ENCODE data around the gene SLC16A8.
"Not testable (repeated sequence)": the region's sequence is repeated elsewhere in the genome, so short reads cannot be mapped to it uniquely, and the experiment has no call there.

Gene SLC16A8

DNA sequence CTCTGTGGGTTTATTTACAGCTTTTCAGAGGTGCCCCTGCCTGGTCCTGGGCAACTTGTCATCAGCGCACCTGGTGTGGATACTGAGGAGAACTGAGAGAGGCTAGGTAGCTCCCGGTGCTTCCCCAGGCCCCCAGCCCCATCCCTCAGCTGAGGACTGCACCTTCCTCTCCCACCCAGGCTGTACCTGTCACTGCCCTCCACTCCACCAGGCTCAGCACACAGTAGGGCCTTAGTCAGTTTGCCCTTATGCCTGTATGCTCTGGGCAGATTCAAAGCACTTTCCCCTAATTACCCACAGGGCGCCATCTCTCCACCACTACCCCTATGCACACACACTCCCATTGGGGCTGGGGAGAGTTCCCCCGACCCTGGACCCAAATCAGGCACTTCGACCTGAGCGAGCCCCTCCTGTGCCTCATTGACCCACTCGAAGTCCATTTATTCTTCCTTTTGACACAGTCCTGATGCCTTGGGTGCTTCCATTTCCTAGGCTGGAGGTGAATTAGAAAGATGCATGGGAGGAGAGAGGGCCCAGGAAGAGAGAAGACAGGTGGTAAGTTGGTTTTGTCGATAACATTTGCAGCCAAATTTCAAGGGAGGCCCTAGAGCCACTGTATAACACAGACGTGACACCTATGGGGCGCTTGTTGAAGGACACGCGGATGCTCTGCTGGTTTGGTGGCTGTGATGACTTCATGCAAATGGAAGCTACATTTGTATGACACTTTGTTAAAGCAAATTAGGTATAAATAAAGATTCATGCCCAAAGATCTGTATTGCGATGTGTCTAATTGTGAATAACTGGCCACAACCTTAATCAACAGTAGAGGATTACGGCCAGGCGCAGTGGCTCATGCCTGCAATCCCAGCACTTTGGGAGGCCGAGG is 40.6 kb downstream of the SLC16A8 start:
- no peak for DNase-seq (ENCODE audit: low spot score)

DNA sequence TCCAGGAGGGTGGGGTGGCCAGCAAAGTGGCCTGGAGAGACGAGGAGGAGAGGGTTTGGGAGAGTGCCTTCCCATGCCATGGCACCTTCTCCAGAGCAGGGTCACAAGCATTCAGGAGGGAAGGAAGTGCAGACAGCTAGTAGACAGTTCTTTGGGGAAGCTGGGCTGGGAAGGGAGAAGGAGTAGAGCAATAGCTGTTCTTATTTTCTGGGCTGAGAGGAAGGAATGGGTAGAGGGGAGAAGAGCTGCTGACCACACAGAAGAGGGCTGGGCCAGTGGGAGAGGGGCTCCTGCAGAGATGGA is 41.5 kb downstream of the SLC16A8 start:
- DNase-seq (ENCODE audit: low spot score): no peak

GRCh38 chr22:38041760-38042487 is 42.1 kb downstream of the SLC16A8 start:
- DNase-seq (ENCODE audit: low spot score): no peak

DNA sequence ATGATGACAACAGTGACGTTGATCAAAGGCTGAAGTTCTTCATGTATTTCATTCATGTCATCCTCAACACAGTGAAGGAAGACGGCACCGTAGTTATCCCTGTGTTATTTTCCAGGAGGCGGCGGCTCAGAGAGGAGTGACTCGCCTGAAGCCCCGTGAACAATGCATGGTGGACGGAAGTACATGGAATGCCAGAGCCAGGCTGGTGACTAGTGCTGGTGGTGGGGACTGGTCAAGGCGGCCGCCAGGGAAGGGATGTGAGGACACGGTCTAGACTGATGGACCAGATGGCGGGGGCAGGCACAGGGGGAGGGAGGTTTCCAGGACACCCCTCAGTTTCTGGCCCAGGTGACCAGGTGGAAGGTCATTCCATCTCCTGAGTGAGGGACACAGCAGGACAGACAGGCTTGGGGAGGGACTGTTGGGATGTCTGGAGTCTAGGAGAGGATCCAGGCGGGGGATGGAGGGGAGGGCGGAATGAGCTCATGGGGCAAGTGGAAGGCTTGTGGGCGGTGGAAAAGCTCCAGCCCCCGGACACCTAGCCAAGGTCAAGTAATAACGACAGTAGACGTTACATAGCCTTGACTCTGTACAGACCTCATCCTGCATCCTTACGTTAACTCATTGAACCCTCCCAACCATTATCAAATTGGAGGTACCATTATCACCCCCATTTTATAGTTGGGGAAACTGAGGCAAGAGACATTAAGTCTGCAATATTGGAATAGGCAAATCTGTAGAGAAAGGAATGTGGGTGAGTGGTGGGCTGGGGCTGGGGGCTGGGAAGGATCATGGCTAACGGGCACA is 42.8 kb downstream of the SLC16A8 start:
- DNase-seq (ENCODE audit: low spot score): peak; percentile 58

GRCh38 chr22:38038890-38039812 is 44.8 kb downstream of the SLC16A8 start:
- no peak for DNase-seq (ENCODE audit: low spot score)

GRCh38 chr22:38038426-38038825 is 45.6 kb downstream of the SLC16A8 start:
- no peak for DNase-seq (ENCODE audit: low spot score)

DNA sequence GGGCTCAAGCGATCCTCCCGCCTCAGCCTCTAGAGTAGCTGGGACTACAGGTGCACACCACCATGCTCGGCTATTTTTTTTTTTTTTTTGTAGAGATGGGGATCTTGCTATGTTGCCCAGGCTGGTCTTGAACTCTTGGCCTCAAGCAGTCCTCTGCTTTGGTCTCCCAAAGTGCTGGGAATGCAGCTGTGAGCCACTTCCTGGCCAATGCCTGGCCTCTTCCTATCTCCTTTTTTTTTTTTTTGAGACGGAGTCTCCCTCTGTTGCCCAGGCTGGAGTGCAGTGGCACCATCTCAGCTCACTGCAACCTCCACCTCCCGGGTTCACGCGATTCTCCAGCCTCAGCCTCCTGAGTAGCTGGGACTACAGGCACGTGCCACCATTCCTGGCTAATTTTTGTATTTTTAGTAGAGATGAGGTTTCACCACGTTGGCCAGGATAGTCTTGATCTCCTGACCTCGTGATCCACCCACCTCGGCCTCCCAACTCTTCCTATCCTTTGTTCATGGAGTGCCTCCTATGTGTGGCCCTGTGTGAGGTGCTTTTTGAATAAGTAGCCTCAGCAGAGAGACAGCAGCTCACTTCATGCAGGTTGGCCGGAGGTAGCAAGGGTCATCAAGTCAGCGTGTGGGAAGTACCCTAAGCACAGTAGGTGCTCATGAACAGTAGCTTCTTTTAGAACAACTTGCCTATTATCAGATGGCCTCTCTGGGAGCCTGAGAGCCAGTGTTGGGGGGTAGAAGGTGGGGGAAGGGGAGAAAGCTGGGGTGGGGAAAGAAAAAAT is 46.4 kb downstream of the SLC16A8 start:
- not testable (repeated sequence) for DNase-seq (ENCODE audit: low spot score)

DNA sequence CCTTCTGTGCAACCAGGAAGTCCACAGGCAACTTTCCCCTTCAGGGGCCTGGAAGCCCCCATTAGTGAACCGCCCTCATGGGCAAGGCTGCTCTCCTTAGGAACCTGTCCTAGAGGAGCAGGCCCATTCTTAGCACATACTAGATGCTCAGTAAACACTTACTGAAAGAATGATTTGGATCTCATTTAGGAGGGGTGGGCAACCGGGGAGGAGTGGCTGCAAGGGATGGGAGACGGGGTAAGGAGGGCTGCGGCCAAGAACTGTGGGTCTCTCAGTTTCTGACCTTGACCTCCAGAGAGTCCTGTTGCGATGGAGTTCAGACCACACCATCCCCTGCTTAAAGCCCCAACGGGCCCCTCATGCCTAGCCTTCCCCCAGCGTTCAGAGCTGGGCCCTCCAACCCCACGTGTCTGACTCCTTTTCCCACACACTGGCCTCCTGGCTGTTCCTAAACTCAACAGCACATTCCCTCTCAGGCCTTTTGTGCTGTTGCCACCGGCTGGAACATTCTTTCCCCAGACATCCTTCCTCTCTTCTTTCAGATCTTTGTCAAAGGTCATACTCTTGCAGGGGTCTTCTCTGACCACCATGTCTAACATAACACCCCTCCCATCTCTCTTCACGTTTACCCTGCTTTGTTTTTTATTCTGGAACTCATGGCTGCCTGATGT is 47.5 kb downstream of the SLC16A8 start:
- DNase-seq (ENCODE audit: low spot score): no peak

DNA sequence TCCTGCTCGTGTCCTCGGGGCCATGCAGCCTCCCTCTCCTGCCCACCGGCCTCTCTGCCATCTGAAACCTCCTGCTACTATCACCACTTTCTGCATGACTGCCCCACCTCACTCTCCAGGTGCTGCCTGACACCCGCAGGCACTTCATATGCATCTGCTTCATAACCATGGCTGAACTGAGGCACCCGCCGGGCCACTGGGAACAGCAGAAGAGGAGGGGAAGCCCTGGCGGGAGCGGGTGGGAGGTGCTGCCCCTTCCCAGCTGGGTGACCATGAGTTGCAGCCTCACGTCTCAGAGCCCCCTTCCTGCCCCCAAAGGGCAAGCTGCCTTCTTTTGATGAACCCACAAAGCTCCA is 48.5 kb downstream of the SLC16A8 start:
- no peak for DNase-seq (ENCODE audit: low spot score)

GRCh38 chr22:38034884-38035529 is 49.0 kb downstream of the SLC16A8 start:
- DNase-seq (ENCODE audit: low spot score): no peak

DNA sequence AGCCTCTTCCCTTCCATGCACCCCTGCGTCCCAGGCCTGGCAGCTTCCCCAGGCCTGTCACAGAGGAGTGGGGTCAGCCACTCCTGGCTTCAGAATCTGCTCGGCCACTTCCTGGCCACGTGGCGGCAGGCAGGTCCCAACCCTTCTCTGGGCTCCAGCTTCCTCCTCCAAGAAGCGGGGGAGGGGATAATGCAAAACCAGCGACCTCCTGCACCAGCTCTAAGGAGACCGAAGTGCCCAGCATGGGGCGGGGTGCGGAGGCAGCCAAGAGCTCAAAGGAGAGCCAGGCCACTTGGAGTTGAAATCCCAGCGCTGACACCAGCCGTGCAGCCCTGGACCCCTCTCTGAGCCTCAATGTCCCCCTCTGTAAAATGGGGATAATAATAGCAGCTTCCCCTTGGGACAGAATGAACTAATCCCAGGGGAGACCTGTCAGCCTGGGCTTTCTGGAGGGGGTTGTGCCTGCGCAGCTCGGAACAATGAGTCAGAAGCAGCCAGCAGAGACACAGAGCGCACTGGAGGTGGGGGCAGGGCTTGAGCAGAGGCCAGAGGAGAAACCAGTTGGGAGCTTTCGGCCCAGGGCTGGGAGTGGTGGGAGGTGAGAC is 49.6 kb downstream of the SLC16A8 start:
- DNase-seq (ENCODE audit: low spot score): peak; percentile 83

DNA sequence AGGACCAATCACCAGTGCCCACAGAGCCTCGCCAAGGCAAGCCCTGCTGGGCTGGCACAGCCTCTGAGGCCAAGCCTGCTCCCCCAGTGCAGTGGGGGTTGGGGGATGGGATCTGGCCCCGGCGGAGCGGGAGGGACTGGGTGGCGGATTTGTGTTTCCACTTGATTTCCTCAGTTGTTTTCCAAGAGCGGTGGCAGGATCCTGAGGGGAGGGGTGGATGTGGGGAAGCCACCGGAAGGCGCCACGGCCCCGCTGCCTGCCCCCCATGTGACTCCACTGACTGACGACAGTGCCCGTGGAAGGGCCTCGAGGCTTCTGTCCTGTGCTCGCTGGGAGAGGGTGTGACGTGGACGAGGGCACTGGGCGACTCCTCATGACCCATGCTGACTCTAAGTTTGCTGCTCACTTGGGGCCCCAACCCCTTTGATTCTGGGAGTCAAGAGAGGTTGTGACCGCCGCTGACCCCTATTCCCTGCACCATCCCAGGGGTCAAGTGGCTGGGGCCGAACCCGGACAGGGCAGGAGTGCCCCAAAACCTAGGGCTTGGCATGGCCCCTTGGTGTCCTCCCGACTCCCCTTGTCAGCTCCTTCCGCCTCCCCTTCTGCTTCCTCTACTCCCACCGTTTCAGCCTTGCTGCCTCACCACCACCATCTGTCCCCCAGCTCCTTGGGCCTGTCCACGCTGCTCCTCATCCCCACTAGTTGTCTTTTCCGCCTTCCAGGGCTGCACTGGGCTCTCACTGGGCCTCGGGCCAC is 50.3 kb downstream of the SLC16A8 start:
- DNase-seq (ENCODE audit: low spot score): no peak

DNA sequence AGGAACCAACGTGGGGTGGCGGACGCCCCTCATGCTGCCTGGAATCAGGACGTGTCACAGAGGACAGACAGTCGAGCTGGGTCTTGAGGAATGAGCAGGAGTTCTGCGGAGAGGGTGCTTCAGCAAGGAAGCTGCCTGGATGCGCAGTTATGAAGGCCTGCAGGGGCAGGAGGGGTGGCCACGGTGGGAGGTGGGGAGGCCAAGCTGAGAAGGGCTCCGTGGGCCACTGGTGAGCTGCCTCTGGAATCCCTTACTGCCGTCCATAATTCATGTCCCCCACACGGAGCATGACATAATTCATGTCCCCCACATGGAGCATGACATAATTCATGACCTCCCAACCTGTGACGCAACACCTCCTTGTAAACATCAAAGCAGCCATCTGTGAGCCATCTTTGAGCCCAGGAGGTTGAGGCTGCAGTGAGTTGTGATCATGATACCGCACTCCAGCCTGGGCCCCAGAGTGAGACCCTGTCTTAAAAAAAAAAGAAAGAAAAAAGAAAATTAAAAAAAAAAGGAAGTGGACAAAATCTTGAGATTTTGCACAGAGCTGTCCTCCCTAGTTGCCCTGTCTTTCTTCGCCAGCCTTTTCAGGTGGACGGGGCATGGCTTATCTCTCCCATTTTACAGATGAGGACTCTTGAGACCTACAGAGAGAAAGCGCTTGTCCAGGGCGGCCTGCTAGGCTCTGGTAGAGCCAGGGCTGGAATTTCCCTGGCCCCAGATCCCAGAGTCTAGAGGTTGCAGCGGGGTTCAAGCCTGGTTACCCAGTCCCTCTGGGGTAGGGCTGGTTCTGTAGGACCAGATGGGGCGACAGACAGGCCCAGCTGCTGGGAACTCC is 51.1 kb downstream of the SLC16A8 start:
- no peak for DNase-seq (ENCODE audit: low spot score)

DNA sequence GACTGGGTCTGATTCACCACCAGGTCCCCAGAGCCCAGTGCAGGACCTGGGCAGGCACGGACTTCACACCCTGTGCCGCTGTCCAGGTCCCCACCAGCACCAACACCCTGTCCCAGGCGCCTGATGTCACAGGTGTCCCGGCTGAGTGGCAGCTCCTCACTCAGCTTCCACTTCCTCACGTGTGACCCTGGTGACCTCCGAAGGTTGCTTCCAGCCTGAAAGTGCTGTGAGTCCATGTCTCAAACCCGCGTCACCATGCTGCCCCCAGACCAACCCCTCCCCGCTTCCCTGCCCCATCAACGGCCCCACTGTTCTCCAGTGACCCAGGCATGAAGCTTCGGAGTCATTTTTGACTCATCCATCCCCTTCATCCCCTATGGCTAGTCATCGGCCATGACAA is 52.5 kb downstream of the SLC16A8 start:
- DNase-seq (ENCODE audit: low spot score): no peak

- no peak for DNase-seq (ENCODE audit: low spot score)
Observed at GRCh38 chr22:38030311-38031133, 53.5 kb downstream of the SLC16A8 start.

GRCh38 chr22:38029901-38030300 is 54.1 kb downstream of the SLC16A8 start:
- DNase-seq (ENCODE audit: low spot score): no peak

DNA sequence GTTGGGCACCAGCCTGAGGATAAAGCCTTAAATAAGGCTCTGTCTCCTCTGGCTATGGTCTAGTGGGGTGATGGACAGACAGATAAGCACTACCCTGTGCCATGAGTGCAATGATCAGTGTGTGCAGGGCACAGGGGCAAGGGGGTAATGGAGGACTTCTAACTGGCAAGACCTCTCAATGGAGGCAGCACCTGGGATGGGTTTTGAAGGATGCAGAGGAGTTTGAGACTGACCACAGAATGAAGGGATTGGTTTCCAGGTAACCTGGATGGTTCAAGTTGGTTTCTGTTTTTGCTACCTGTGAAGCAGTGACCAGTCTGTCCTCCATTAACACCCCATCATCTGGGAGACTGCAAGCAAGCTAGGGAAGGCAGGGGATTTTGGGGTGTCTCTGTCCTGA is 54.6 kb downstream of the SLC16A8 start:
- no peak for DNase-seq (ENCODE audit: low spot score)

Measured in kidney capillary endothelial cell (primary cell).